GM19395 (cell line): Measurements from ENCODE around the gene DPH5.
A peak's percentile ranks its signal among the peaks of the same experiment; 100 is the strongest.
"Not testable (repeated sequence)": the region's sequence is repeated elsewhere in the genome, so short reads cannot be mapped to it uniquely, and the experiment has no call there.

Source experiments
- ATAC-seq: cut with Tn5 transposase; IDR thresholded peaks from one replicate; pipeline ENCODE4 v1.9.1; 2021; ENCODE audit warnings: mild to moderate bottlenecking, moderate library complexity; ENCODE audit not compliant: unreplicated experiment

DPH5 gene

GRCh38 chr1:100946064-100946463, 79.5 kb downstream of the DPH5 start:
- ATAC-seq: not testable (repeated sequence)

GRCh38 chr1:100943533-100943932, 82.1 kb downstream of the DPH5 start:
- no peak for ATAC-seq

GRCh38 chr1:100942304-100943046, 83.1 kb downstream of the DPH5 start:
- no peak for ATAC-seq

- ATAC-seq: no peak
These were observed 83.9 kb downstream of the DPH5 start for GRCh38 chr1:100941580-100942216.

GRCh38 chr1:100941098-100941527, 84.5 kb downstream of the DPH5 start:
- peak; percentile 63 for ATAC-seq
